Fibroblast of gingiva (primary cell): ENCODE measurements around the gene AK9.

Source experiments
- DNase-seq: peaks from one replicate; pipeline ENCODE4 v3.0.0-alpha.2; 2011; ENCODE audit warnings: low read depth

Gene AK9

DNA sequence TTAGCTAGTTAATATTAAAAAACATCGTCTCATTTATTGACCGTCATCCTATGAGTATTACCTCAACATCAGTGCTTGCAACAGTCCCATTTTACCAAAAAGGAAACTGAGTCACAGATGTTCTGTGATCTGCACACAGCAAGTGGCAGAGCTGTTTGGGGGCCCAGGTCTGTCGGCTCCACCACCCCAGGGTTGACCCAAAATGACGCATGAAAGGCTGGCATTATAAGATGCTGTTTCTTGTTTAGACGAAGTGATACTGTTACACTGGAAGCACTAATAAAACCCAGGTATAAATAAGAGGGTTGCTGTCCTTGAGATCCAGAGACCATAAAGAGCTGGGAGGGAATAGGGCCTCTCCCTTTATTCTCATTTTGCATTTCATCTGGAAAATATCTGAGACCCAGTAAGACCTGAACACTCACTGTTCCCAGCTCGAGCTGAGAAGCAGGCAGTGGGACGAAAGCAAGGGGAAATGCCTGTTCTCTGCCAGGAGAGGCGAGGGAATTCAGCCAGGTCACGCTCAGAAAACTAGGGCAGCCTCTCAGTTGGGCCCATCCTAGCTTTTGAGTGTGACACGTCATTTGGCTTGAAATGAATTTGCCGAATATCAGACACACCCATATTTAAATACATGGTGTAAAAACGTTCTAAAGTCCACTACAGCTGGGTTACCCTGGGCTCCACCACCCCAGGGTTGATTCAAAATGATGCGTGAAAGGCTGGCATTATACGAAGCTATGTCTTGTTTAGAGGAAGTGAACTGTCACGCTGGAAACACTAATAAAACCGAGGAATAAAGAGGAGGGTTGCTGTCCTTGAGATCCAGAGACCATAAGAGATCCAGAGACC, 234.1 kb downstream of the AK9 start:
- DNase-seq = peak; percentile 89

DNA sequence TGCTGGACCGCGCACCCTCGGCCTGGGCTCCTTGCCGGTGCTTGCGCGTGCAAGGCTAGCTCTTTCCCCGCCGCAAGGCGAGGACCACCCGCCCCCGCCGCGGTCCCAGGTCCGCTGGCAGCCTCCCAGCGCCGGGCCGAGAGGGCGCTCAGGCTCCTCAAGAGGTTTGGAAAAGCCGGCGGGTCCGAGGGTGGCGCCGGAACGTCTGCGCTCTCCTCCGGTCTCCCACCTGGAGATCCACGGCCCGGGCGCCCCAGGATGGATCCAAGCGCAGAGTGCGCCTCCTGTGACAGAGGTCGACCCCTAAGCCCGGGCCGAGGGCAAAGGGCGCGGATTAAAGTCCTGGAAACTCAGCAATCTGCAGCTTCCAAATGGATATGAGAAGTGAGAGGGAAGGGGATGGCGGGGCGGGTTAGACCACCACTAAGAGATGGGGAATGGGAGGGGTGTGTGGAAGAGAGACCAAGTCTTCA, 234.9 kb downstream of the AK9 start:
- no peak for DNase-seq

- peak; percentile 77 for DNase-seq
These were observed 235.4 kb downstream of the AK9 start, which contains the start of gene MICAL1 for GRCh38 chr6:109455437-109456110. TSS of gene MICAL1 (minus strand) at chr6:109455772. CDS start at chr6:109454196, 1,576 bp downstream.

GRCh38 chr6:109454496-109455436, 236.2 kb downstream of the AK9 start:
- peak; percentile 25 for DNase-seq

- DNase-seq = peak; percentile 76
These were observed 237.2 kb downstream of the AK9 start for GRCh38 chr6:109453594-109454495.

DNA sequence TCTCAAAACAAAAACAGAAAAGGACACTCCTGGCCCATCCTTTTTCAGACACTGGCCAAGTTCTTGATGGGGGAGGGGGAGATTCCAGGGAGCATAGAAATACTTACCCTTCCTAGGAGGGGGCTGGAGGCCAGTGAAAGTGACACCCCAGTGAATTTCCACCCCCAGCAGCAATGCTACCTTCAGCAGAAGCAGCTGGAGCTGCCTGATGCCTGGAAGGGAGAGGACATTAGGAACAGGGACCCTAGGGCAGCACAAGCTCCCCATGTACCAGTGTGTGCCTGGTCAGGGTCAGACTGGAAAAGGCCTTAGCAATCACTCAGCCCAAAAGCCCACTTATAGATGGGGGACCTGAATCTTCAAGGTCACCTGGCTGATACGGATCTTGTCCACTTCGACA, 237.8 kb downstream of the AK9 start:
- DNase-seq = no peak

DNA sequence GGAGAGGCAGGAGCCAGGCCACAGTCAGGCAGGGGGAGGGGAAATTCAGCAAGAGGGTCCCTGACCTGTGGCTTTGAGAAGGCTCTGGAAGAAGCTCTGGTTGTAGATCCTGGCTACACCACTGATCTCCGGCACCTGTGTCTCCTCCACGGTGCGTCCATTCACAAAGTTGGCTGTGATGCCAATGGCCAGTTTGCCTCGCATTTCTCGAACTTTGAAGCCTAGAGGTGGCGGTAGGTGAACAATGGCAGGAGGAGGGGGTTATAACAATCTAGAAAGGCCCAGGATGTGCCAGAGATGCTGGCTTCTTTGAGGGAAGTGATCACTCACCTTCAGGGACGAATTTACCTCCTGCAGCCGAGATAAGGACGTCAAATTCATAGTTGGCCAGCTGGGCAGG, 238.8 kb downstream of the AK9 start:
- DNase-seq = no peak

- no peak for DNase-seq
These were observed 239.6 kb downstream of the AK9 start for GRCh38 chr6:109451376-109451775.

GRCh38 chr6:109450801-109451200, 240.2 kb downstream of the AK9 start:
- no peak for DNase-seq

- DNase-seq = no peak
These were observed 241.0 kb downstream of the AK9 start for GRCh38 chr6:109449795-109450673.

- DNase-seq = no peak
These were observed 241.8 kb downstream of the AK9 start for GRCh38 chr6:109449064-109449794.

- DNase-seq = no peak
These were observed 242.4 kb downstream of the AK9 start for GRCh38 chr6:109448615-109449014.

- peak; percentile 11 for DNase-seq
These were observed 243.0 kb downstream of the AK9 start for GRCh38 chr6:109447878-109448555.

GRCh38 chr6:109447087-109447486, 243.9 kb downstream of the AK9 start:
- DNase-seq = no peak

DNA sequence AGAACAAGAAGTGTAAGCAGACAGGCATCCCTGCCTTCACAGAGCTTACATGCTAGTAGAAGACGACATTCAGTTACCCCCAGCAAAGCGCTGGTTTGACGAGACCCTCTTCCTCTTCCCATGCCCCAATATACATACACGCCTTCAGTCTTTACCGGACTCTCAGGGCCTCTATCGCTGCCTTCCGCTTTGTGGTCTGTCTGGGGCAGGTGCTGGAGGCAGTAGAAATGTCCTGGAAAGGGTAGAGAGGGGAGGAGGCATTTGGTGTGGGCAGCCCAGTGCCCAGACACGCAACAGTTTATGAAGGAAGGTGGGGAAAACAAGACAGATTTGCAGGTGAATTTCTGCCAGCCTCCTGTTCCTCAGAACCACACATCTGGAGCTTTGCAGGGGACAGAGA, 244.5 kb downstream of the AK9 start:
- DNase-seq = no peak

- no peak for DNase-seq
These were observed 244.9 kb downstream of the AK9 start for GRCh38 chr6:109446072-109446471.

DNA sequence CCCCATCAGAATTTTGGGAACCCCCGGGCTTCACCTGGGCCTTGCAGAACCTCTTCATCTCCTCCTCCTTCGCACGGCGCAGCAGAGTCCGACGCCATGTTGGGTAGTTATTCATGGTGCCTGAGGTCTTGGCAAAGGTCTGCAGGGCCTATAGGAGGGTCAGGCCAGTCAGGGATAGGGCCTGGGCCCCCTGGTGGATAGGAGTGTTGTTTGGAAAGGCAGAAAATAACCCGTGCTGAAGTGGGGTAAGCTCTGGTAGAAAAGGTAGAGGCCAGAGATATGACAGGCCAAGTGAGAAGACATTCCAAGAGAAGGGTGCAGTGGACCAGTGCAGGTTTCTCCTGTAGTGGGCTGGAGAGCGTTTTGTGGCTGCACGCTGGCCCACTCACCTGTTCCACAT, 245.6 kb downstream of the AK9 start:
- DNase-seq = no peak

GRCh38 chr6:109443425-109443950, 247.5 kb downstream of the AK9 start:
- DNase-seq = no peak
